Measurements from ENCODE around the gene ADAMTSL3.

- TF ChIP-seq CTCF (IDR thresholded peaks at IDR 0.05; ENCODE audit: low read depth, low read length), result no peak
- TF ChIP-seq EZH2phosphoT487 (IDR thresholded peaks at IDR 0.05; ENCODE audit: low read depth), result no peak
Measured at GRCh38 chr15:83850015-83850414, 196.1 kb downstream of the ADAMTSL3 start.
